NT2/D1 (cell line): ENCODE results near the gene DOCK1.

Experiments
- SUZ12 ChIP-seq: IDR thresholded peaks from 2 replicates; pipeline ENCODE4 v1.6.1; 2011; ENCODE audit not compliant: insufficient read length, insufficient read depth; ENCODE audit errors: extremely low read depth
- YY1 ChIP-seq: IDR thresholded peaks from 2 replicates; pipeline ENCODE4 v1.6.1; 2011; ENCODE audit not compliant: insufficient read length, insufficient read depth
- ZNF274 ChIP-seq: IDR thresholded peaks from 2 replicates; pipeline ENCODE4 v1.6.1; 2011; ENCODE audit warnings: mild to moderate bottlenecking, low read depth, low read length

DNA sequence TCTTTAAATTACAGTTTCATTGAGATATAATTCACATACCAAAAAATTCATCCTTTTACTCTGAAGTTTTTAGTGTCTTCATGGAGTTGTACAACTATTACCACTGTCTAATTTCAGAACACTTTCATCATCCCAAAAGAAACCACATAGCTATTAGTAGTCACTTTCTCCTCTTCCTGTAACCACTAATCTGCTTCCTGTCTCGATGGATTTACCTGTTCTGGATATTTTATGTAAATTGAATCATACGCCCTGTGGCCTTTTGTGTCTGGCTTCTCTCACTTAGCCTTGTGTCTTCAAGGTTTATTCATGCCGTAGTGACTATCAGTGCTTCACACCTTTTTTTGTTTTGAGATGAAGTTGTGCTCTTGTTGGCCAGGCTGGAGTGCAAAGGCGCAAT lies 135.5 kb downstream of the DOCK1 start:
- TF ChIP-seq YY1 (no peak), ZNF274 (no peak), SUZ12 (no peak)
